ENCODE results near the gene ANKRD10. TPM values are rescaled to one million over a fixed set of nuclear protein-coding genes. Genes with fewer than 3 reads are reported as not detected.

ANKRD10 gene
- total RNA-seq, 4 donors from 2014 or later: 39.5 to 94.4 (median 56.2) TPM

GRCh38 chr13:110902370-110902769, 12.5 kb downstream of the ANKRD10 start:
- no peak for DNase-seq (ENCODE audit: low spot score in 2 of 2)
- Histone ChIP-seq H3K27ac (no peak overlapping the region), H3K4me3 (no peak overlapping the region), H3K27me3 (no peaks in the 10 kb centered on the region), H3K4me1 (peaks cover 2% of the 10 kb centered on the region), H3K9me3 (no peaks in the 10 kb centered on the region), H3K36me3 (peaks cover 15% of the 10 kb centered on the region)
- TF ChIP-seq POLR2AphosphoS5 (IDR thresholded peaks at IDR 0.05): no peak
- TF ChIP-seq CTCF (IDR thresholded peaks at IDR 0.05): no peak
- no peak for TF ChIP-seq POLR2A (IDR thresholded peaks at IDR 0.05)
- no peak for TF ChIP-seq EP300 (IDR thresholded peaks at IDR 0.05)
- 79% methylated on average over 2 of the region's 2 CpGs for WGBS

- Histone ChIP-seq H3K4me1 (peaks cover 3% of the 10 kb centered on the region), H3K9me3 (no peaks in the 10 kb centered on the region), H3K4me3 (no peak overlapping the region), H3K27me3 (no peaks in the 10 kb centered on the region), H3K36me3 (peaks cover 20% of the 10 kb centered on the region), H3K27ac (no peak overlapping the region)
- no peak for DNase-seq (ENCODE audit: low spot score in 2 of 2)
- 87% methylated on average over 6 of the region's 6 CpGs for WGBS
- no peak for TF ChIP-seq POLR2A (IDR thresholded peaks at IDR 0.05)
- TF ChIP-seq EP300 (IDR thresholded peaks at IDR 0.05): no peak
- no peak for TF ChIP-seq POLR2AphosphoS5 (IDR thresholded peaks at IDR 0.05)
- no peak for TF ChIP-seq CTCF (IDR thresholded peaks at IDR 0.05)
Measured at GRCh38 chr13:110897521-110897920, 17.3 kb downstream of the ANKRD10 start.

- 96% methylated on average over 1 of the region's 1 CpG for WGBS
- Histone ChIP-seq H3K4me3 (no peak overlapping the region), H3K4me1 (peaks cover 3% of the 10 kb centered on the region), H3K27ac (no peak overlapping the region), H3K27me3 (no peaks in the 10 kb centered on the region), H3K9me3 (no peaks in the 10 kb centered on the region), H3K36me3 (peaks cover 22% of the 10 kb centered on the region)
- DNase-seq (ENCODE audit: low spot score in 2 of 2): no peak
- no peak for TF ChIP-seq POLR2AphosphoS5 (IDR thresholded peaks at IDR 0.05)
- no peak for TF ChIP-seq POLR2A (IDR thresholded peaks at IDR 0.05)
- TF ChIP-seq CTCF (IDR thresholded peaks at IDR 0.05): no peak
- no peak for TF ChIP-seq EP300 (IDR thresholded peaks at IDR 0.05)
Measured at GRCh38 chr13:110897014-110897413, 17.9 kb downstream of the ANKRD10 start.

- H3K4me1 ChIP-seq: peaks cover 3% of the 10 kb centered on the region
- TF ChIP-seq CTCF (IDR thresholded peaks at IDR 0.05) (no peak), EP300 (IDR thresholded peaks at IDR 0.05) (no peak)
- H3K27me3 ChIP-seq: no peaks in the 10 kb centered on the region
- no peak overlapping the region for H3K4me3 ChIP-seq
- H3K27ac ChIP-seq: no peak overlapping the region
- DNase-seq (ENCODE audit: low spot score in 2 of 2): no peak
- no peaks in the 10 kb centered on the region for H3K9me3 ChIP-seq
- peaks cover 22% of the 10 kb centered on the region for H3K36me3 ChIP-seq
- WGBS: 78% methylated on average over 2 of the region's 2 CpGs
Measured at GRCh38 chr13:110894086-110894485, 20.8 kb downstream of the ANKRD10 start.

GRCh38 chr13:110893571-110893970, 21.3 kb downstream of the ANKRD10 start:
- TF ChIP-seq POLR2AphosphoS5 (IDR thresholded peaks at IDR 0.05) (no peak), POLR2A (IDR thresholded peaks at IDR 0.05) (no peak), EP300 (IDR thresholded peaks at IDR 0.05) (no peak), CTCF (IDR thresholded peaks at IDR 0.05) (no peak)
- peaks cover 3% of the 10 kb centered on the region for H3K4me1 ChIP-seq
- WGBS: 83% methylated on average over 2 of the region's 2 CpGs
- H3K9me3 ChIP-seq: no peaks in the 10 kb centered on the region
- H3K4me3 ChIP-seq: no peak overlapping the region
- no peak for DNase-seq (ENCODE audit: low spot score in 2 of 2)
- H3K27ac ChIP-seq: no peak overlapping the region
- H3K36me3 ChIP-seq: peaks cover 21% of the 10 kb centered on the region
- H3K27me3 ChIP-seq: no peaks in the 10 kb centered on the region
